ENCODE data around the gene UBE2J2. TPM values are rescaled to one million over a fixed set of nuclear protein-coding genes. Genes with fewer than 3 reads are reported as not detected.

UBE2J2 gene
- total RNA-seq, 2 donors from 2014 or later: 69.9 to 72.7 TPM

DNA sequence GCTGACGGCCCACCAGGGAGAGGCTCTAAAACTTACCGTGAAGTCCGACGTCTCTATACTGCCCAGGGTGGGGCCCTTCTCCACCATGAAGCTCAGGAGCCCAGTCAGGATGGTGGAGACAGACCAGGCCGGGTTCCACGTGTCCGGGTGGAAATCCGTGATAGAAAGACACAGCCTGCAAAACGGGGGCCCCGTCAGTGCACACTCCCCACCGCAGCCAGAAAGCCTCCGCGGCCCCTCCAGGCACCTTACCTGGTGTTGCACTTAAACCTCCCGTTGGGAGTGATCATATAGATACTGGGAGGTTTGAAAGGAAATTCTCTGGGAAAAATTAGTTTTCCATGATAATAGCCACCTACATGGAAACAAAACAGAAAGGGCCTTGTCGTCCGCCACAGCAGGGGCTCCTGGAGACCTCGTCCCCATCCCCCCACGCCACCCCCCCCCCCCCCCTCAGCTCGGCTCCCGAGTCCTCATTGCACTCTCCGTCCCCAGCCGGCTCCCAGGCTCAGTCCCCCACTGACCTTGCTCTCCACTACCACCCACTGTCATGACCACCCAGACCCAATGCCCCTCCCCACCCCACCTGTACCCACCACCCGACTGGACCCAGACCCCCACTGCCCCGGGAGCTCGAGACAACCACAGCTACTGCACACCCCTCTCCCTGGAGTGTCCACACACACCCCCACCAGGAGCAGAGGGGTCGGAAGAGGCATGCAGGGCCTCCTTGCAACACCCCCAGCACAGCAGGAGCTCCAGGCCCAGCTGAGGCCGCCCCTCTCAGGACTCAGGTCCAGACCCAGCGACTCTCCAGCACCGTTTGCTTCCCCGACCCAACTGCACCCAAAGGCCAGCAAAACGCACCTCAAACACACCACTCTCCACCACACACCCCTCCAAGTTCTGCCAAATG lies 16.4 kb downstream of the UBE2J2 start:
- peak overlapping the region; percentile 20 for H3K4me3 Mint-ChIP-seq
- H3K4me1 ChIP-seq (ENCODE audit: control insufficient read depth, insufficient read depth, low read length): no peaks in the 10 kb centered on the region

DNA sequence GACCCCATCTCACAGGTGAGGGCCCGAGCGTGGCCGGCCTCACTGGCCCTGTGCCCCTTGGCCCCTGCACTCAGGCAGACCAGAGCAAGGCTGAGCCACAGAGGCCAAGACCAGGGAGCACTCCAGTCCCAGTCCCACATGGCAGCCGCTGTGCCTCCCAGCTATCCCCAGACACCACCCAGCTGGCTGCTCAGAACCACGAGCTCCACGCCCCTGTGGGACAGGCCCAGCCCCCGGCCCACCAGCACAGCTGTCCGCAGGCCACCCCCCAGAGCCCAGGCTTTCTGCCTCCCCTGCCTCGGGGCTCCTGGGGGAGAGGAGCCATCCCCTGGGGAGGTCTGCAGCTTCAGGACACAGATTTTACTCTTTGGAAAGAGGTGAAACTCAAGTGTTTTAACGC lies 18.0 kb downstream of the UBE2J2 start:
- Histone ChIP-seq H3K9me3 (ENCODE audit: control insufficient read depth, low read length) (no peaks in the 10 kb centered on the region), H3K9ac (ENCODE audit: extremely low read depth, low read length, poor library complexity, severe bottlenecking) (no peak overlapping the region), H3K4me1 (ENCODE audit: control insufficient read depth, insufficient read depth, low read length) (no peaks in the 10 kb centered on the region), H3K27ac (ENCODE audit: low read depth, low read length) (no peak overlapping the region), H3K36me3 (ENCODE audit: control insufficient read depth, insufficient read depth, low read length) (peaks cover 56% of the 10 kb centered on the region), H3K27me3 (ENCODE audit: control insufficient read depth, insufficient read depth, low read length, poor library complexity, severe bottlenecking) (no peaks in the 10 kb centered on the region), H3K4me3 (ENCODE audit: low read length) (no peak overlapping the region)
- TF ChIP-seq, protein P1, sequence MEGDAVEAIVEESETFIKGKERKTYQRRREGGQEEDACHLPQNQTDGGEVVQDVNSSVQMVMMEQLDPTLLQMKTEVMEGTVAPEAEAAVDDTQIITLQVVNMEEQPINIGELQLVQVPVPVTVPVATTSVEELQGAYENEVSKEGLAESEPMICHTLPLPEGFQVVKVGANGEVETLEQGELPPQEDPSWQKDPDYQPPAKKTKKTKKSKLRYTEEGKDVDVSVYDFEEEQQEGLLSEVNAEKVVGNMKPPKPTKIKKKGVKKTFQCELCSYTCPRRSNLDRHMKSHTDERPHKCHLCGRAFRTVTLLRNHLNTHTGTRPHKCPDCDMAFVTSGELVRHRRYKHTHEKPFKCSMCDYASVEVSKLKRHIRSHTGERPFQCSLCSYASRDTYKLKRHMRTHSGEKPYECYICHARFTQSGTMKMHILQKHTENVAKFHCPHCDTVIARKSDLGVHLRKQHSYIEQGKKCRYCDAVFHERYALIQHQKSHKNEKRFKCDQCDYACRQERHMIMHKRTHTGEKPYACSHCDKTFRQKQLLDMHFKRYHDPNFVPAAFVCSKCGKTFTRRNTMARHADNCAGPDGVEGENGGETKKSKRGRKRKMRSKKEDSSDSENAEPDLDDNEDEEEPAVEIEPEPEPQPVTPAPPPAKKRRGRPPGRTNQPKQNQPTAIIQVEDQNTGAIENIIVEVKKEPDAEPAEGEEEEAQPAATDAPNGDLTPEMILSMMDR (conservative IDR thresholded peaks at IDR 0.05): no peak
- no peak overlapping the region for H3K4me3 Mint-ChIP-seq
- peaks cover 8% of the 10 kb centered on the region for H3K4me1 Mint-ChIP-seq
- peaks cover 61% of the 10 kb centered on the region for H3K36me3 Mint-ChIP-seq (ENCODE audit: low read depth)
- 91 to 96% methylated on average over 4 to 10 of the region's 10 CpGs for WGBS, 2 experiments (ENCODE audit: insufficient coverage in 1 of 2, insufficient read length in 1 of 2)
- peak overlapping the region; percentile 61 for H3K27ac Mint-ChIP-seq
- H3K9me3 Mint-ChIP-seq: no peaks in the 10 kb centered on the region
- DNase-seq: no peak
- no peaks in the 10 kb centered on the region for H3K27me3 Mint-ChIP-seq (ENCODE audit: insufficient read depth)

More for the DNA sequence above, 16.4 kb downstream of the UBE2J2 start:
- H3K9me3 Mint-ChIP-seq: no peaks in the 10 kb centered on the region
- Histone ChIP-seq H3K9me3 (ENCODE audit: control insufficient read depth, low read length) (no peaks in the 10 kb centered on the region), H3K27ac (ENCODE audit: low read depth, low read length) (no peak overlapping the region), H3K4me3 (ENCODE audit: low read length) (no peak overlapping the region), H3K27me3 (ENCODE audit: control insufficient read depth, insufficient read depth, low read length, poor library complexity, severe bottlenecking) (no peaks in the 10 kb centered on the region), H3K36me3 (ENCODE audit: control insufficient read depth, insufficient read depth, low read length) (peaks cover 66% of the 10 kb centered on the region), H3K9ac (ENCODE audit: extremely low read depth, low read length, poor library complexity, severe bottlenecking) (no peak overlapping the region)
- no peak for DNase-seq
- 92 to 98% methylated on average over 12 to 27 of the region's 31 CpGs for WGBS, 2 experiments (ENCODE audit: insufficient coverage in 1 of 2, insufficient read length in 1 of 2)
- TF ChIP-seq, protein P1 (conservative IDR thresholded peaks at IDR 0.05): no peak
- H3K27ac Mint-ChIP-seq: peak overlapping the region; percentile 90
- peaks cover 65% of the 10 kb centered on the region for H3K36me3 Mint-ChIP-seq (ENCODE audit: low read depth)
- no peaks in the 10 kb centered on the region for H3K27me3 Mint-ChIP-seq (ENCODE audit: insufficient read depth)
- H3K4me1 Mint-ChIP-seq: peaks cover 8% of the 10 kb centered on the region

DNA sequence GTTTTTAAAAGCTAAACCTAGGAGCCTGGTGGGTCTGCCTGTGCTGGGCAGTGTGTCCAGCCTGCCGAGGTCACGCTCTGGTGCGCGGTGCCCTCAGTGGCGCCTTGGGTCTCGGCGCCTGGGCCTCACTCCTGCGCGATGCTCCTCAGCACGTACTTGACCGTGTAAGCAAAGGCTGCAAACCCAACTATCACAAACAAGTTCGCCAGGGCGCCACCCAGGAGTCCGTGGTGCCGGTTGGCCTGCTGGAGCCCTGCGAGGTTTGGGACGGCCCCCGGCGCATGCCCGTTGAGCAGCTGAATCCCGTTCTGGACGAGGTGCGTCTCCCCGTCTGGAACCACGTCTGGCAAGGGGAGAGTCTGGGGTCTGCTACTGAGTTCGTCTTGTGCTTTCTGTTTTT lies 18.6 kb downstream of the UBE2J2 start:
- no peaks in the 10 kb centered on the region for H3K27me3 ChIP-seq (ENCODE audit: control insufficient read depth, insufficient read depth, low read length, poor library complexity, severe bottlenecking)
- no peaks in the 10 kb centered on the region for H3K4me1 ChIP-seq (ENCODE audit: control insufficient read depth, insufficient read depth, low read length)
- H3K9me3 ChIP-seq (ENCODE audit: control insufficient read depth, low read length): no peaks in the 10 kb centered on the region
- H3K27me3 Mint-ChIP-seq (ENCODE audit: insufficient read depth): no peaks in the 10 kb centered on the region
- no peaks in the 10 kb centered on the region for H3K9me3 Mint-ChIP-seq
- no peak overlapping the region for H3K4me3 ChIP-seq (ENCODE audit: low read length)
- H3K27ac ChIP-seq (ENCODE audit: low read depth, low read length): no peak overlapping the region
- H3K36me3 Mint-ChIP-seq (ENCODE audit: low read depth): peaks cover 61% of the 10 kb centered on the region
- H3K4me3 Mint-ChIP-seq: no peak overlapping the region
- peaks cover 51% of the 10 kb centered on the region for H3K36me3 ChIP-seq (ENCODE audit: control insufficient read depth, insufficient read depth, low read length)
- DNase-seq: no peak
- no peak overlapping the region for H3K27ac Mint-ChIP-seq
- H3K9ac ChIP-seq (ENCODE audit: extremely low read depth, low read length, poor library complexity, severe bottlenecking): no peak overlapping the region
- WGBS, 2 experiments (ENCODE audit: insufficient coverage in 1 of 2, insufficient read length in 1 of 2): 94 to 96% methylated on average over 19 to 26 of the region's 26 CpGs
- peaks cover 8% of the 10 kb centered on the region for H3K4me1 Mint-ChIP-seq
- TF ChIP-seq, protein P1 (conservative IDR thresholded peaks at IDR 0.05): no peak
